A549 treated with AZD9567 at 1 μM for 4 hours (cell line): ENCODE data around the gene HJURP. TPM values are rescaled to one million over a fixed set of nuclear protein-coding genes. Genes with fewer than 3 reads are reported as not detected.

Source experiments
- total RNA-seq: library from RNA; stranded (reverse); fragments of 200-300 nt; extraction: Qiagen RNA extraction; gene quantifications from 5 replicates; pipeline ENCODE4 v1.2.3, GENCODE V29; 2022; ENCODE audit not compliant: insufficient read depth

Gene HJURP, protein sequence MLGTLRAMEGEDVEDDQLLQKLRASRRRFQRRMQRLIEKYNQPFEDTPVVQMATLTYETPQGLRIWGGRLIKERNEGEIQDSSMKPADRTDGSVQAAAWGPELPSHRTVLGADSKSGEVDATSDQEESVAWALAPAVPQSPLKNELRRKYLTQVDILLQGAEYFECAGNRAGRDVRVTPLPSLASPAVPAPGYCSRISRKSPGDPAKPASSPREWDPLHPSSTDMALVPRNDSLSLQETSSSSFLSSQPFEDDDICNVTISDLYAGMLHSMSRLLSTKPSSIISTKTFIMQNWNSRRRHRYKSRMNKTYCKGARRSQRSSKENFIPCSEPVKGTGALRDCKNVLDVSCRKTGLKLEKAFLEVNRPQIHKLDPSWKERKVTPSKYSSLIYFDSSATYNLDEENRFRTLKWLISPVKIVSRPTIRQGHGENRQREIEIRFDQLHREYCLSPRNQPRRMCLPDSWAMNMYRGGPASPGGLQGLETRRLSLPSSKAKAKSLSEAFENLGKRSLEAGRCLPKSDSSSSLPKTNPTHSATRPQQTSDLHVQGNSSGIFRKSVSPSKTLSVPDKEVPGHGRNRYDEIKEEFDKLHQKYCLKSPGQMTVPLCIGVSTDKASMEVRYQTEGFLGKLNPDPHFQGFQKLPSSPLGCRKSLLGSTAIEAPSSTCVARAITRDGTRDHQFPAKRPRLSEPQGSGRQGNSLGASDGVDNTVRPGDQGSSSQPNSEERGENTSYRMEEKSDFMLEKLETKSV
- 56.2 to 79.4 TPM (median 58.4 TPM) in 5 replicates for total RNA-seq

DNA sequence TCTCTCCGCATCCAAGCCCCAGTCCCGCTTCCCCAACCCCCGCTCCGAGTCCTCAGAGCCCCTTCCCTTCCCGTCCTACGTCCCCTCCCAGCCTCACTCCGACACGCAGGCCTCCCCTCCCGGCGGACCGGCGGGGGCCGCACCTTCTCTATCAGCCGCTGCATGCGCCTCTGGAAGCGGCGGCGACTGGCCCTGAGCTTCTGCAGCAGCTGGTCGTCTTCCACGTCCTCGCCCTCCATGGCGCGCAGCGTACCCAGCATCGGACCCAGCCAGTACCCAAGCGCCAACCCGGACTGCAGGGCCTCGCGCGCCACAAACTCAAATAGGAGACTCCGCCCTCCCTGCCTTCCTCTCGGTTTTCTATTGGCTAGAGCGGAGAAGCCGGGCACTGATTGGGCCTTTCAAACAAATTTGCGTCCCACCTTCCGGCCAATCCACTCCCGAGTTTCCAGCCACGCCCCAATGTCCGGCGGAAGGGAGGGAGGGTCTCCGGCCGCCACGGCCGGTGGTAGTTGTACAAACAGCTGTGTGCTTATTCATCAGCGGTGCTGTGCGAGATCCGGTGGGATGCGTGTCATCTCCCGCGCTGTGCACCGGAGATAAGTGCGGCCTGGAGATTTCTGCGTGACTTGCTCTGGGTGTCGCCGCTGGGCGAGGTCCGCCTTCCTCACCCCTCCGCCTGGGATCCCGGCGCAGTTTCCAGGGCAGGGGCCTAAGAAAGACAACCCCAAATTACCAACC is at the start of gene HJURP:
Gene HJURP (minus strand): TSS at position 295 of the 741 bp plus-strand sequence. CDS start 35 bp downstream, at position 260.

DNA sequence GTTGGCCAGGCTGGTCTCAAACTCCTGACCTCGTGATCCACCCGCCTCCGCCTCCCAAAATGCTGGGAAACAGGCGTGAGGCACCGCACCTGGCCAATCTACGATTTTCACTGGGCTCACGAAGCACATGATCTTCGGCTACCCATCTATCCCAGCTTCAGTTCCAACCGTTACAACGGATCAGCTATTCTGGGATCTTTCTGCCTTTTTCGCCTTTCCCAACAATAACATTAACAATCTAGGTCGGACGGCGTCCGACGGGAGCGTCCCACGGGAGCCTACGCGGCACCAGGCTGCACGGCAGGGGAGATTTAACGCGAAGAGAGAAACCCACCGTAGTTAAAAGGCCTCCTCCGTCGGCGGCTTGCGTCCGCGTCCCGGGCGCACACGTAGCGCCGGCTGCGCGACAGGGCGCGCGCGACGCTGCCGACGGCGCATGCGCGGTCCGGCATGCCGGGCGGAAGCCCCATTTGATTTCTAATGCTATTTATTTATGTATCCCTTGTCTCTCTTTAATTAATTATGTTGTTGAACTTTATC is 13.7 kb upstream of the HJURP start, which contains the start of gene MSL3B:
Gene MSL3B (minus strand): TSS at position 394 of the 540 bp plus-strand sequence.

Other genes with a start within 250 kb of the HJURP start
- gene UGT1A8, start 236.9 kb downstream of the HJURP start, total RNA-seq: 0.08 to 1.9 TPM (median 0.10 TPM) in 3 of 5 replicates, not detected in the others
- gene UGT1A10, start 218.1 kb downstream of the HJURP start, total RNA-seq: 0.13 to 0.17 TPM in 2 of 5 replicates, not detected in the others
- 3.3 to 5.2 TPM (median 4.0 TPM) in 5 replicates for gene UGT1A9, start 182.6 kb downstream of the HJURP start, total RNA-seq
- gene UGT1A7, start 172.6 kb downstream of the HJURP start, total RNA-seq: 2.8 to 6.2 TPM (median 3.3 TPM) in 5 replicates
- gene UGT1A6, start 161.6 kb downstream of the HJURP start, total RNA-seq: 0.52 to 1.2 TPM (median 1.2 TPM) in 4 of 5 replicates, not detected in the other
- gene UGT1A5, start 141.6 kb downstream of the HJURP start, total RNA-seq: not detected in 5 replicates
- gene UGT1A4, start 135.8 kb downstream of the HJURP start, total RNA-seq: not detected in 5 replicates
- 0.06 to 0.13 TPM (median 0.08 TPM) in 3 of 5 replicates, not detected in the others for gene UGT1A3, start 125.5 kb downstream of the HJURP start, total RNA-seq
- gene UGT1A1, start 94.3 kb downstream of the HJURP start, total RNA-seq: 0.82 to 0.99 TPM (median 0.93 TPM) in 4 of 5 replicates, not detected in the other
- 0.18 to 0.21 TPM (median 0.19 TPM) in 4 of 5 replicates, not detected in the other for gene MROH2A, start 76.2 kb downstream of the HJURP start, total RNA-seq
- 0.24 to 0.38 TPM (median 0.28 TPM) in 3 of 5 replicates, not detected in the others for gene TRPM8, start 62.8 kb upstream of the HJURP start, total RNA-seq
- not detected in 5 replicates for gene SPP2, start 196.2 kb upstream of the HJURP start, total RNA-seq